ENCODE measurements around the gene MXD1.
"Not testable (repeated sequence)": the region's sequence is repeated elsewhere in the genome, so short reads cannot be mapped to it uniquely, and the experiment has no call there.

Gene MXD1

DNA sequence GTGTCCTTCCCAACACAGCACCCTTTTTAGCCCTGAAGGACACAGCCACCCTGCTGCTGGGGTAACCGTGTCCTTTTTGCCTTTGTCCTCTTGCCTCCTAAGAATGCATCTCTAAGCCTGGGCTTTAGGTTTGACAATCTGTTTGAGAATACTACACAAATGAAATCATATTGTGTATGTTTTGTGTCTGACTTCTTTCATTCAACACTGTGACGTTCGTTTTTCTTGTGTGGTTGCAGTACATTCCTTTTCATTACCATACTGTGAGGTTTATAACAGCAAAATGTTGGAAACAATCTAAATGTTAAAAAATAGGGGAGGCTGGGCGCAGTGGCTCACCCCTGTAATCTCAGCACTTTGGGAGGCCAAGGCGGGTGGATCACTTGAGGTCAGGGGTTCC, 35.3 kb downstream of the MXD1 start:
- no peak overlapping the region for H3K27ac ChIP-seq (ENCODE audit: low read length)
- H3K4me2 ChIP-seq (ENCODE audit: low read depth, low read length), result no peak overlapping the region
- H3K36me3 ChIP-seq (replicated peaks; ENCODE audit: insufficient read depth, low read length), result no peaks in the 10 kb centered on the region
- no peak overlapping the region for H2AFZ ChIP-seq (ENCODE audit: low read length)
- H3K4me1 ChIP-seq (ENCODE audit: low read length), result peaks cover 17% of the 10 kb centered on the region
- no peaks in the 10 kb centered on the region for H3F3A ChIP-seq (ENCODE audit: insufficient read depth, low read length)
- no peaks in the 10 kb centered on the region for H3K79me2 ChIP-seq (ENCODE audit: low read length)
- no peak for DNase-seq
- no peaks in the 10 kb centered on the region for H3K9me3 ChIP-seq (replicated peaks; ENCODE audit: insufficient read depth, low read length)
- TF ChIP-seq EZH2 (optimal IDR thresholded peaks at IDR 0.05; ENCODE audit: low read depth, low read length), result no peak
- TF ChIP-seq EZH2phosphoT487 (IDR thresholded peaks at IDR 0.05; ENCODE audit: low read length), result no peak
- TF ChIP-seq, protein P1, sequence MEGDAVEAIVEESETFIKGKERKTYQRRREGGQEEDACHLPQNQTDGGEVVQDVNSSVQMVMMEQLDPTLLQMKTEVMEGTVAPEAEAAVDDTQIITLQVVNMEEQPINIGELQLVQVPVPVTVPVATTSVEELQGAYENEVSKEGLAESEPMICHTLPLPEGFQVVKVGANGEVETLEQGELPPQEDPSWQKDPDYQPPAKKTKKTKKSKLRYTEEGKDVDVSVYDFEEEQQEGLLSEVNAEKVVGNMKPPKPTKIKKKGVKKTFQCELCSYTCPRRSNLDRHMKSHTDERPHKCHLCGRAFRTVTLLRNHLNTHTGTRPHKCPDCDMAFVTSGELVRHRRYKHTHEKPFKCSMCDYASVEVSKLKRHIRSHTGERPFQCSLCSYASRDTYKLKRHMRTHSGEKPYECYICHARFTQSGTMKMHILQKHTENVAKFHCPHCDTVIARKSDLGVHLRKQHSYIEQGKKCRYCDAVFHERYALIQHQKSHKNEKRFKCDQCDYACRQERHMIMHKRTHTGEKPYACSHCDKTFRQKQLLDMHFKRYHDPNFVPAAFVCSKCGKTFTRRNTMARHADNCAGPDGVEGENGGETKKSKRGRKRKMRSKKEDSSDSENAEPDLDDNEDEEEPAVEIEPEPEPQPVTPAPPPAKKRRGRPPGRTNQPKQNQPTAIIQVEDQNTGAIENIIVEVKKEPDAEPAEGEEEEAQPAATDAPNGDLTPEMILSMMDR (IDR thresholded peaks at IDR 0.05; ENCODE audit: low read length), result no peak
- no peak overlapping the region for H3K9ac ChIP-seq (ENCODE audit: low read length)
- H3K27me3 ChIP-seq (replicated peaks; ENCODE audit: insufficient read depth, low read length), result no peaks in the 10 kb centered on the region
- H3K9me2 ChIP-seq (replicated peaks; ENCODE audit: insufficient read depth, low read length), result no peaks in the 10 kb centered on the region
- no peaks in the 10 kb centered on the region for H4K20me1 ChIP-seq (ENCODE audit: insufficient read depth, low read length)
- H3K4me3 ChIP-seq (ENCODE audit: low read length), result no peak overlapping the region

DNA sequence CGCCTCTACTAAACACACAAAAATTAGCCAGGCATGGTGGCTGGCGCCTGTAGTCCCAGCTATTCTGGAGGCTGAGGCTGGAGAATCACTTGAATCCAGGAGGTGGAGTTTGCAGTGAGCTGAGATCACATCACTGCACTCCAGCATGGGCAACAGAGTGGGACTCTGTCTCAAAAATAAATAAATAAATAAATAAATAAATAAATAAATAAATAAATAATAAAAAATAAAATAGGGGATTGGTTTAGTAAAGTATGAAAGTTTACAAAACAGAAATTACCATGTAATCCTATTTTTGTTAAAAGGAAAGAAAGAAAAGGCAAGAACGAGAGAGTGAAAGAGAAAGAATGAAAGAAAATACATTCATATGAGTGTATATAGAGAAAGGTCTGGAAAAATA, 35.8 kb downstream of the MXD1 start:
- H3K4me1 ChIP-seq (ENCODE audit: low read length), result peaks cover 17% of the 10 kb centered on the region
- not testable (repeated sequence) for H3K4me3 ChIP-seq (ENCODE audit: low read length); DNase-seq; H3K27me3 ChIP-seq (replicated peaks; ENCODE audit: insufficient read depth, low read length); H3K4me2 ChIP-seq (ENCODE audit: low read depth, low read length); H3K9ac ChIP-seq (ENCODE audit: low read length); H4K20me1 ChIP-seq (ENCODE audit: insufficient read depth, low read length); H3K79me2 ChIP-seq (ENCODE audit: low read length); H3F3A ChIP-seq (ENCODE audit: insufficient read depth, low read length); H3K9me2 ChIP-seq (replicated peaks; ENCODE audit: insufficient read depth, low read length); H3K9me3 ChIP-seq (replicated peaks; ENCODE audit: insufficient read depth, low read length); H3K27ac ChIP-seq (ENCODE audit: low read length); H2AFZ ChIP-seq (ENCODE audit: low read length); H3K36me3 ChIP-seq (replicated peaks; ENCODE audit: insufficient read depth, low read length)

DNA sequence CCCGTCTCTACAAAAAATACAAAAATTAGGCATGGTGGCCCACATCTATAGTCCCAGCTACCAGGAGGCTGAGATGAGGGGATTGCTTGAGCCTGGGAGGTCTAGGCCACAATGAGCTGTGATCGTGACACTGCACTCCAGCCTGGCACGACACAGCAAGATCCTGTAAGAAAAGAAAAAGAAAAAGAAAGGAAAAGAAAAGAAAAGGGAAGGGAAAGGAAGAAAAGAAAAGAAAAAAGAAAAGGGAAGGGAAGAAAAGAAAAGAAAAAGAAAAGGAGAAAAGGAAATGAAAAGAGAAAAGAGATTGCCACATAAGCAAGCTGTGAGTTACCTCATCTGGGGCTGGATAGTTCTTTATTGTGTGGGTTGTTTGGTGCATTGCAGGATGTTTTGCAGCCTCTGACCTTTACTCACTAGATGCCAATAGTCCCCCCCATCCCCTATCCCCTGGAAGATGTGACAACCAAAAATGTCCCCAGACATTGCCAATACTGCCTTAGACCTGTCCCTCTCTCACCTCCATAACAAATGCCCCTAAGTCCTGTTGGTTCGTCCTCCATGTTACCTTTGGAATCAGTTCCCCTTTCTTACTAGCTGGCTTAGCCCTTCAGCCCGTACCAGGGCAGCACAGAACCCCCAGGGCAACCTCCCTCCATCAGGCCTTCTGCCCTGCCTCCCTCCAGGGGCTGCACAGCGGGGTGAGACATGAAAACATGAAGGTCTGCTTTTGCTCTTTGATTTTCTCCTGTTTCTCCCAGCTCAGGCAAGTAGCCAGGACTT, 37.6 kb downstream of the MXD1 start:
- Histone ChIP-seq H3K9me3 (replicated peaks; ENCODE audit: insufficient read depth, low read length) (no peaks in the 10 kb centered on the region), H3F3A (ENCODE audit: insufficient read depth, low read length) (no peaks in the 10 kb centered on the region), H3K4me1 (ENCODE audit: low read length) (no peaks in the 10 kb centered on the region), H2AFZ (ENCODE audit: low read length) (no peak overlapping the region), H3K9me2 (replicated peaks; ENCODE audit: insufficient read depth, low read length) (no peaks in the 10 kb centered on the region), H3K27ac (ENCODE audit: low read length) (no peak overlapping the region), H3K9ac (ENCODE audit: low read length) (no peak overlapping the region), H3K4me2 (ENCODE audit: low read depth, low read length) (no peak overlapping the region), H4K20me1 (ENCODE audit: insufficient read depth, low read length) (no peaks in the 10 kb centered on the region), H3K79me2 (ENCODE audit: low read length) (no peaks in the 10 kb centered on the region), H3K36me3 (replicated peaks; ENCODE audit: insufficient read depth, low read length) (no peaks in the 10 kb centered on the region), H3K27me3 (replicated peaks; ENCODE audit: insufficient read depth, low read length) (no peaks in the 10 kb centered on the region), H3K4me3 (ENCODE audit: low read length) (no peak overlapping the region)
- TF ChIP-seq EZH2phosphoT487 (IDR thresholded peaks at IDR 0.05; ENCODE audit: low read length) (no peak), EZH2 (optimal IDR thresholded peaks at IDR 0.05; ENCODE audit: low read depth, low read length) (no peak)
- TF ChIP-seq, protein P1 (IDR thresholded peaks at IDR 0.05; ENCODE audit: low read length), result no peak
- no peak for DNase-seq

DNA sequence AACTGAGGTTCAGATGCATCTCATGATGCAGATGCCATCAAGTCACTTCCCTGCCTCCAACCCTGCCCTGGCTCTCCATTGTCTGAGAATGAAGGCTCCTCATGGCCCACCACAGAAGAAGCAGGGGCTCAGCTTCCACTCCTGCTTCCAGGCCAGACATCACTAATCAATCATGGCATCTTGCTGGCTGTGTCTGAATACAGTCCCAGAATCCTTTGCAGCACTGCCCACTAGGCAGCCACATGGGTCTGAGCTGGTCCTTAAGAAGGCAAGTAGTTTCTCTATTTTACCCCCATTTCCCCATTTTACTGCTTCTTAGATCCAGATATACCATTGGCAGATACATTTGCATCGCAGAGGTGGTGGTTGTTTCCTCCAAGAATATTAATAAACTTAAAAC, 39.2 kb downstream of the MXD1 start:
- Histone ChIP-seq H3K4me2 (ENCODE audit: low read depth, low read length) (no peak overlapping the region), H3K4me1 (ENCODE audit: low read length) (no peaks in the 10 kb centered on the region), H3K79me2 (ENCODE audit: low read length) (no peaks in the 10 kb centered on the region), H3K4me3 (ENCODE audit: low read length) (no peak overlapping the region), H3K9me3 (replicated peaks; ENCODE audit: insufficient read depth, low read length) (no peaks in the 10 kb centered on the region), H3K36me3 (replicated peaks; ENCODE audit: insufficient read depth, low read length) (no peaks in the 10 kb centered on the region), H3K27ac (ENCODE audit: low read length) (no peak overlapping the region), H3K9ac (ENCODE audit: low read length) (no peak overlapping the region), H3K9me2 (replicated peaks; ENCODE audit: insufficient read depth, low read length) (no peaks in the 10 kb centered on the region), H4K20me1 (ENCODE audit: insufficient read depth, low read length) (no peaks in the 10 kb centered on the region), H3F3A (ENCODE audit: insufficient read depth, low read length) (no peaks in the 10 kb centered on the region), H2AFZ (ENCODE audit: low read length) (no peak overlapping the region), H3K27me3 (replicated peaks; ENCODE audit: insufficient read depth, low read length) (no peaks in the 10 kb centered on the region)
- TF ChIP-seq EZH2phosphoT487 (IDR thresholded peaks at IDR 0.05; ENCODE audit: low read length) (no peak), EZH2 (optimal IDR thresholded peaks at IDR 0.05; ENCODE audit: low read depth, low read length) (no peak)
- TF ChIP-seq, protein P1 (IDR thresholded peaks at IDR 0.05; ENCODE audit: low read length), result no peak
- no peak for DNase-seq

Data from MM.1S (cell line).